ENCODE results near the gene AGRN.

Gene AGRN

DNA sequence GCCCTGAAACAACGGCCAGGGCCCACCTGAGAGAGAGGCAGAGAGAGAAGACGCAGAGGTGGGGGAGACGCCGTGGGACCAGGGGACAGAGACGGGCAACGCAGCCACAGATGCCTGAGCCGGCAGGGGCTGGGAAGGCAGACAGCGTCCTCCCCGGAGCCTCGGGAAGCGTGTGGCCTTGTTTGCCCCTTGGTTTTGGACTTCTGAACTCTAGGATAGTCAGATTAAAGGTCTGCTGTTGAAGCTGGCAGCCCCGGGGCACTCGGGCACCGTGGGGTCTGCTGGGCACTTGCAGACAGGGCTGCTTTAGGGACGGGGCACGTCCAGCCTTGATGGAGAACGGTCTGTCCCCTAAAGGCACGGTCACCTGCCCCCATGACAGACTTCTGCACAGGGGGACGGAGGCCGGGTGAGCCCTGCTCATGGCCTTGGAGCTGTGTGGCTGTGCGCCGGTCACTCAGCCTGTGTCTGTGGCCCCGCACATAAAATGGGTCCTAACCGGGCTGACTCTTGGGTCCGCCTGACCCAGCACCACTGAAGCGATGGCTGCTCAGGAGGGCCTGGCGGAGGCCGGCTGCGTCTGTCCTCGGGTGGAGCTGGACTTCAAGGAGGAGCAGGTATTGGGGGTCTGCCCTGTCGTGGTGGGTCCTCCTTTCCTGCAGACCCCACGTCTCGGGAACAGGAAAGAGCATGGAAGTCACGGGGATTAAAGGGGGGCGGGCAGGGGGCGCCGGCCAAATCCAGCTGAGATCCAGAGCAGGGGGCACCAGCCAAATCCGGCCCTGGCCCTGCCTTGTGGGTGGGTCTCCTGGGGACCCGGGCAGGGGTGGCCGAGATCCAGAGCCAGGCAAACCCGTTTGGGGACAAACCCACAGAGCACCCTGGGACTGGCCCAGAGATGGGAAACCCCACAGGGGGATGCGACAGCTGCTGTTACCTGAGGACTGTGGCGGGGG lies 63.8 kb downstream of the AGRN start:
- H4K20me1 ChIP-seq (ENCODE audit: insufficient read depth, low read length) = no peaks in the 10 kb centered on the region
- H3K36me3 ChIP-seq (replicated peaks; ENCODE audit: insufficient read depth, low read length) = no peaks in the 10 kb centered on the region
- no peaks in the 10 kb centered on the region for H3K79me2 ChIP-seq (ENCODE audit: low read length)
- H3K9me2 ChIP-seq (replicated peaks; ENCODE audit: insufficient read depth, low read length) = no peaks in the 10 kb centered on the region
- H3K9me3 ChIP-seq (replicated peaks; ENCODE audit: insufficient read depth, low read length) = no peaks in the 10 kb centered on the region
- H3K4me3 ChIP-seq (ENCODE audit: low read length) = no peak overlapping the region
- H3K27ac ChIP-seq (ENCODE audit: low read length) = no peak overlapping the region
- no peak overlapping the region for H3K4me2 ChIP-seq (ENCODE audit: low read depth, low read length)
- no peak overlapping the region for H2AFZ ChIP-seq (ENCODE audit: low read length)
- H3F3A ChIP-seq (ENCODE audit: insufficient read depth, low read length) = no peaks in the 10 kb centered on the region
- no peaks in the 10 kb centered on the region for H3K4me1 ChIP-seq (ENCODE audit: low read length)
- peaks cover 12% of the 10 kb centered on the region for H3K27me3 ChIP-seq (replicated peaks; ENCODE audit: insufficient read depth, low read length)
- TF ChIP-seq, protein P1, sequence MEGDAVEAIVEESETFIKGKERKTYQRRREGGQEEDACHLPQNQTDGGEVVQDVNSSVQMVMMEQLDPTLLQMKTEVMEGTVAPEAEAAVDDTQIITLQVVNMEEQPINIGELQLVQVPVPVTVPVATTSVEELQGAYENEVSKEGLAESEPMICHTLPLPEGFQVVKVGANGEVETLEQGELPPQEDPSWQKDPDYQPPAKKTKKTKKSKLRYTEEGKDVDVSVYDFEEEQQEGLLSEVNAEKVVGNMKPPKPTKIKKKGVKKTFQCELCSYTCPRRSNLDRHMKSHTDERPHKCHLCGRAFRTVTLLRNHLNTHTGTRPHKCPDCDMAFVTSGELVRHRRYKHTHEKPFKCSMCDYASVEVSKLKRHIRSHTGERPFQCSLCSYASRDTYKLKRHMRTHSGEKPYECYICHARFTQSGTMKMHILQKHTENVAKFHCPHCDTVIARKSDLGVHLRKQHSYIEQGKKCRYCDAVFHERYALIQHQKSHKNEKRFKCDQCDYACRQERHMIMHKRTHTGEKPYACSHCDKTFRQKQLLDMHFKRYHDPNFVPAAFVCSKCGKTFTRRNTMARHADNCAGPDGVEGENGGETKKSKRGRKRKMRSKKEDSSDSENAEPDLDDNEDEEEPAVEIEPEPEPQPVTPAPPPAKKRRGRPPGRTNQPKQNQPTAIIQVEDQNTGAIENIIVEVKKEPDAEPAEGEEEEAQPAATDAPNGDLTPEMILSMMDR (IDR thresholded peaks at IDR 0.05; ENCODE audit: low read length) = no peak
- no peak for TF ChIP-seq EZH2phosphoT487 (IDR thresholded peaks at IDR 0.05; ENCODE audit: low read length)
- no peak overlapping the region for H3K9ac ChIP-seq (ENCODE audit: low read length)
- no peak for DNase-seq

DNA sequence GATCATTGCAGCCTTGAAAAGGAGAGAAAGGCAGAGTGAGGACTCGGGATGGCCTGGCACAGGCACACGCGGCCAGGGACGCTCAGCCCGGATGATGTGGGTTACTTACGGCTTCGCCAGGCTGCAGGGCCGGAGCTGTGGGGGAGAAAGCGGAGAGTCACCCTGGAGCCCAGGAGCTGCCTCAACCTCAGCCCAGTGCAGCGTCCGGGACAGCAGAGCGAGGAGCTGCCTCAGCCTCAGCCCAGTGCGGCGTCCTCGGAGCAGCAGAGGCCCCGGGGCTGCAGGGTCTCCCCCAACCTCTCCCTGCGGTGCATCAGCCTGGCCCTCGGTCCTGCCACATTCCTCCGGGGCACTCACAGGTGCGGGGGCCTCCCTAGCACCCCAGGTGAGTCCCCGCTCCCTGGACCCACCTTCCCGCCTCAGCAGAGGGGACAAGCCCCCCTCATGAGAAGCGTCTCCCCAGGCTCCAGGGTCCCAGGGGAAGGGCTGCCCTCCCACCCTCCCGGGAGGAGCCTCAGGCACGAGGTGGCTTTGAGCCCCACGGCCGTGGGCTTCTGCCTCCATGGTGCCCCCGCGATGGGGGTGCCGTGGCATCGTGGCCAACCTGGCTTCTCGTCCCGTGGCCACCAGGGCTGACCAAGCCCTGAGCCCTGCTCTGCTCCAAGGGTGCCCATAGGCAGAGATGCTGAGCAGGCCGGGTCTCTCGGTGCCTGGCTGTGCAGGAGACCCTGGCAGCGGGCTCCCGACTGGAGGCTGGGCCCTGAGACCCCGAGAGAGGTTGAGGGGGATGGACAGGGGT lies 64.7 kb downstream of the AGRN start:
- no peaks in the 10 kb centered on the region for H3K9me3 ChIP-seq (replicated peaks; ENCODE audit: insufficient read depth, low read length)
- no peaks in the 10 kb centered on the region for H3K36me3 ChIP-seq (replicated peaks; ENCODE audit: insufficient read depth, low read length)
- TF ChIP-seq, protein P1 (IDR thresholded peaks at IDR 0.05; ENCODE audit: low read length) = no peak
- TF ChIP-seq EZH2 (optimal IDR thresholded peaks at IDR 0.05; ENCODE audit: low read depth, low read length) (no peak), EZH2phosphoT487 (IDR thresholded peaks at IDR 0.05; ENCODE audit: low read length) (no peak)
- H4K20me1 ChIP-seq (ENCODE audit: insufficient read depth, low read length) = no peaks in the 10 kb centered on the region
- no peak overlapping the region for H3K27ac ChIP-seq (ENCODE audit: low read length)
- H3K4me1 ChIP-seq (ENCODE audit: low read length) = no peaks in the 10 kb centered on the region
- H3K9ac ChIP-seq (ENCODE audit: low read length) = no peak overlapping the region
- H3K4me2 ChIP-seq (ENCODE audit: low read depth, low read length) = no peak overlapping the region
- H3K9me2 ChIP-seq (replicated peaks; ENCODE audit: insufficient read depth, low read length) = no peaks in the 10 kb centered on the region
- no peak for DNase-seq
- H3F3A ChIP-seq (ENCODE audit: insufficient read depth, low read length) = no peaks in the 10 kb centered on the region
- no peaks in the 10 kb centered on the region for H3K79me2 ChIP-seq (ENCODE audit: low read length)
- H2AFZ ChIP-seq (ENCODE audit: low read length) = no peak overlapping the region
- H3K27me3 ChIP-seq (replicated peaks; ENCODE audit: insufficient read depth, low read length) = peaks cover 8% of the 10 kb centered on the region
- no peak overlapping the region for H3K4me3 ChIP-seq (ENCODE audit: low read length)

DNA sequence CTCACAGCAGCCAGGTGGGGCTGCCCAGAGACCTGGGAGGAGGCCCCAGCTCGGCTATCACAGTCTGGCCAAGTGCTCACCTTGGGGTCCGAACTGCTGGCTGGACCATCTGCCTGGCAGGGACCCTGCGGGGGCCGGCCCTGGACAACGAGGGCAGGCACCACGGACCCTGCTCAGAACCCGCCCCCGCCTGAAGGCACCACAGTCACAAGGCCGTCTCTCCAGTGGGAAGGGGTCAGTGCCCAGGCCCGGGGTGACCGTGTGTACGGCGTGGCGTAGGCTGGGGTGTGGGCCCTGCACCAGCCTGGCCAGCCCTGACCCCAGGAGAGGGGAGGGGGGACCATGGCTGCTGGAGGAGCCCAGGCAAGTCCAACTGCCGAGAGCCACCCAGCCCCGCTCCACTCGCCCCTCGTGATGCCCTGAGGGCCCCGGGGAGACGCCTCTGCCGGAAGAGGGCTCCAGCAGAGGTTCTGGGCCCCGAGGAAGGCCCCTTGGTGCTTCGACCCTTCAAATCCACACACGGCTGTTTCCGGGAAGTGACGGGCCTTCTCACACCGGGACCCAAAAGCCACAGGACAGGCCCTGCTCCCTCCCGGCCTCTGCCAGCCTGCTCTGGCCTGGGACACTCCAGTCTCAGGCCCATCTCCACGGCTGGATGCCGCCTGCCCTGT lies 65.4 kb downstream of the AGRN start:
- H3F3A ChIP-seq (ENCODE audit: insufficient read depth, low read length) = no peaks in the 10 kb centered on the region
- no peak overlapping the region for H3K9ac ChIP-seq (ENCODE audit: low read length)
- H4K20me1 ChIP-seq (ENCODE audit: insufficient read depth, low read length) = no peaks in the 10 kb centered on the region
- TF ChIP-seq EZH2 (optimal IDR thresholded peaks at IDR 0.05; ENCODE audit: low read depth, low read length) = no peak
- TF ChIP-seq, protein P1 (IDR thresholded peaks at IDR 0.05; ENCODE audit: low read length) = no peak
- no peak for TF ChIP-seq EZH2phosphoT487 (IDR thresholded peaks at IDR 0.05; ENCODE audit: low read length)
- H3K36me3 ChIP-seq (replicated peaks; ENCODE audit: insufficient read depth, low read length) = no peaks in the 10 kb centered on the region
- H3K9me2 ChIP-seq (replicated peaks; ENCODE audit: insufficient read depth, low read length) = no peaks in the 10 kb centered on the region
- peaks cover 1% of the 10 kb centered on the region for H3K27me3 ChIP-seq (replicated peaks; ENCODE audit: insufficient read depth, low read length)
- H3K79me2 ChIP-seq (ENCODE audit: low read length) = no peaks in the 10 kb centered on the region
- no peak overlapping the region for H2AFZ ChIP-seq (ENCODE audit: low read length)
- H3K4me1 ChIP-seq (ENCODE audit: low read length) = no peaks in the 10 kb centered on the region
- H3K9me3 ChIP-seq (replicated peaks; ENCODE audit: insufficient read depth, low read length) = no peaks in the 10 kb centered on the region
- H3K4me3 ChIP-seq (ENCODE audit: low read length) = no peak overlapping the region
- H3K27ac ChIP-seq (ENCODE audit: low read length) = no peak overlapping the region
- DNase-seq = no peak
- H3K4me2 ChIP-seq (ENCODE audit: low read depth, low read length) = no peak overlapping the region

Measured in MM.1S (cell line).